NCI-H748 (cell line): Measurements from ENCODE around the gene STAC2.

Experiments
- DNase-seq: peaks from one replicate; lab custom pipeline; 2025; ENCODE audit not compliant: unreplicated experiment; lab: John Stamatoyannopoulos, UW

Gene STAC2

DNA sequence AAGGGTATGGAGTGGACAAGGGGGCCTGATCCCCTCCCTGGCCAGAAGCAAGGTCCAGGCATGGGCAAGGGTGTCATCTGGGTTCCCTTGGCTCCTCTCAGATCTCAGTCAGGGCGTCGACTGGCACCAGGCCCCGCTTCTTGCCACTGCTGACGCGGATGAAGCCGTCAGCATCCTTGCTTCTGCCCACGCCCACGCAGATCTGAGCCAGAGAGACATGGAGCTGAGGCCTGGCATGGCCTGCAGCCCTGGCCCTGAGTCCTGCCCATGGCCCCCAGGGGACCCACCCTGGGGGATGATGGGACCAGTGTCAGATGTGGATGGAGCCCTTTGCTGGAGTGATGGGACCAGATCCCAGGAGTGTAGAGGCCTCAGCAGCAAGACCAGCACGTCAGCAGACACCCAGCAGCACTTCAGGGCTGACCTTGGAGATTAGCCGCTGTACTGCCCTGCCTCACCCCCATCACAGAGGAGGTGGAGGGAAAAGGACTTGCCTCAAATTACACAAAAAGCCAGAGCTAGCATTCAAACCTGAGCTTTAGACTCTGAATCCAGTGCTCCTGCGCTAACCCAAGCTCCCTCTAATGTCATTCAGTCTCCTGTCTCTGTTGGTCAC is 13.4 kb downstream of the STAC2 start:
- DNase-seq = no peak

GRCh38 chr17:39210093-39210434 is 15.7 kb downstream of the STAC2 start:
- DNase-seq = no peak

DNA sequence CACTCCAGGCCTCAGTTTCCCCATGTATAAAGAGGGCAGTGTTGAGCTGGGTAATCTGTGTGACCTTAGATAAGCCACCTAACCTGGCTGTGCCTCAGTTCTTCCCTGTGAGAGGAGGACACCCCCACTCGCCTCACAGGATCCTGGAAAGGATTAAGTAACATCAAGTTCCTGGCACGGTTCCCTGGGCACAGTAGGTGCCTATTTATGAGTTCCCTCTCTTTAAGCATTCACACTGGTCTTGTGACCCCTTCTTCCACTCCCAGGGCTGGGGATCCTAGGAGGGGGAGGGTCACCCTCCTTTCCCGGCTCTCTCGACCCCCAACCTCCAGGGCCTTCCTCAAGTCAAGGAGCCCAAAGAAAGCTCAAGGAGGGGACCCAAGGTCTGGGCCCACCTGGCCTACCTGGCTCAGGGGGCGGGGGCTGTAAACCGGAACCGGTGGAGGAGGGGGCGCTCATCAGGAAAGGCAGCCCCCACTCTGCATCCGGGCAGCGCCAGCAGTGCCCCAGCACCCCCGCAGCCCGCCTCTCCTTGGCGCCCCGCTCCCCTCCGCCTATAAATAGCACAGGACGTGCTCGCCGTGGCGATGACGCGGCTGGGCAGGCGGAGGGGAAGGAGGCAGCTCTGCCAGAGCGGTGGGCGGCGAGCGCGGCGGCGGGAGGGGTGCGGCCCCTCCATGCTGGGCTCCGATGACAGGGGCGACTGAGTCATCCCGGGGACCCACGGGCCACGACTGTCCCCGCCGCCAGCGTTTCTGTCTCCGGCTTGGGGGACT is 16.2 kb downstream of the STAC2 start:
- DNase-seq = no peak

- peak; percentile 43 for DNase-seq
Measured at GRCh38 chr17:39208893-39209292, 16.9 kb downstream of the STAC2 start.

DNA sequence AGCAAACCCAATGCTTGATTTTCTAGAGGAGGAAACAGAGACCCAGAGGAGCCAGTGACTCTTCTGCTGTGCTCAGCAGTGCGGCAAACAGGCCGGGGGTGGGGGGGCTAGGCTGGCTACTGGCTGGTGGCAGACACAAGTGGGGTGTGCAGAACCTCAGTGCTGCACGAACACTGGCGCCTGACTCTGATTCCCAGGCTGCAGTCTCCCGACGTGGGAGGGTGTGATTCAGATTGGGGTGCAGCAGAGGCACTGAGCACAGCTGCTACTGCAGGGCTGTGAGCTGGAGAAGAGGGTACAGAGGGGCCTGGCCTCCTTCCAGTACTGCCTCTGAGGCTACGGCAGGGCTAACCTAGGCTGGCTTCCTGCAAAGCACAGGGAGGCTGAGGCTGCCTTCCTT is 17.6 kb downstream of the STAC2 start:
- DNase-seq = no peak

DNA sequence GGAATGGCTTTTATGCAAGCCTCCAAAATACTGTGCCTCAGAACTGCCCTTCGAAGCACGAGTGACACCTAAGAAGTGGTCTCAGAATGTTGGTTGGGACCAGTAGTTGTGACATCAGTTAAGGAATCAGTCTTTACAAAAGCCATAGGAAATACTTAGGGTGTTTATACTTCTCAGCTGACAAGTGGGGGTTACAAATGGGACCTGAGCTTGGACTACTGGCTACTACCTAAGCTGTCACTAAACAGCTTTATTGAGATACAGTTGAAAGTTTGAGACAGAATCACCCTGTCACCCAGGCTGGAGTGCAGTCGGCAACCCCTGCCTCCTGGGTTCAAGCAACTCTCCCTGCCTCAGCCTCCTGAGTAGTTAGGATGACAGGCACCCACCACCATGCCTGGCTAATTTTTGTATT is 20.6 kb downstream of the STAC2 start:
- DNase-seq = no peak

GRCh38 chr17:39204245-39204644 is 21.5 kb downstream of the STAC2 start:
- no peak for DNase-seq

DNA sequence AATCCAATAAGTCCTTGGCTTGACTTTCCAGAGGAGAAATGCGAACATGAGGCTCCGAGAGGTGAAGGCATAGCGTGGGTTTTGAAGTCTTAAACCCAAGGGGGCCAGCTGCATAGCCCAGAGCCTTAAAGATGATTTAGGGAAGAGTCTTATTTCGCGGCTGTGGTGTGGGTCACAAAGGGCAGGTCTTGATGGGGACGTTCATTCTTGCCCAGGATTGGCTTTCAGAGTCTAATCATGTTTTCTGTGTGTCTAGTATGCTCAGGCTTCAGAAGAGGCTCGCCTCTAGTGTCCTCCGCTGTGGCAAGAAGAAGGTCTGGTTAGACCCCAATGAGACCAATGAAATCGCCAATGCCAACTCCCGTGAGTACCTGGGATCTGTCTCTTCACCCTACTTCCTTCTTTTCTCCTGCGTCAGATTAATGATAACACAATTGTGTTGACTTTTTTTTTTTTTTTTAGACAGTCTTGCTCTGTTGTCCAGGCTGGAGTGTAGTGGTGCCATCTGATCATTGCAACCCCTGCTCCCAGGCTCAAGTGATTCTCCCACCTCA is 24.7 kb downstream of the STAC2 start:
- no peak for DNase-seq

DNA sequence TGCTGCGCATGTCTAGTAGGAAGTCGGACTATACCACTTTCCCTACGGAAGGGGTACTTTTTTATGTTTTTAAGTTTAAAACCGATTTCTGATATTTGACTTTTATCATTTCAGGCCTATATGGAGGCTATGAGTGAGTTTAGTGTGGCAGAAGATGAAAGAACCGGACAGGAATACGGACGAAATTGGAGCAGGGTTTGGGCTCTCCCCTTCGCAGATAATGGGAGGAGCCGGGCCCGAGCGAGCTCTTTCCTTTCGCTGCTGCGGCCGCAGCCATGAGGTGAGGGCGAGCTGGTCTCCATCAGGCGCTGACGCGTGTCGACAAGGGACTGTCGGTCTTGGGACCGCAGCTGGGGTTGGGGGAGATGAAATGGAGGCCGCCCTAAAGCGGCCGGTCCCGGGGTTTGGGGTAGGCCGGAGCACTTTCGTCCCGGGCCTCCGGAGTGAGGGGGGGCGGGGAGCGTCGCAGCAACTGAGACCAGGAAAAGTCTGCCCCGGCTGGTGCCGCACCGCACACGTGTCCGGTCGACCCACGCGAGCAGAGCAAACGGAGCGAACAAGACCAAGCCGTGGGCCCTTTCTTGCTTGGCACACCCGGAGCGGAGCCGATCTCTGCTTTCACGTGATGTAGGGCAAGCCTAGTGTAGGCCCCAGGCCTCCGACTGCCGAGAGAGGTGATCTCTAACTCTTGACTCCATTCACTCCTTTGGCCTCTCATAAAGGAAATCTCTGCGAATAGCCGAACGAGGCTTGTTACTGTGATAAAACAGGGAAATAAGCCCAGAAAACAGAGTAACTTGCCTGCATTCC is 25.5 kb downstream of the STAC2 start, which contains the start of gene RPL19:
TSS of gene RPL19 (plus strand) at position 214 of the 810 bp plus-strand sequence. CDS start at position 276, 62 bp downstream.
- DNase-seq = peak; percentile 85

DNA sequence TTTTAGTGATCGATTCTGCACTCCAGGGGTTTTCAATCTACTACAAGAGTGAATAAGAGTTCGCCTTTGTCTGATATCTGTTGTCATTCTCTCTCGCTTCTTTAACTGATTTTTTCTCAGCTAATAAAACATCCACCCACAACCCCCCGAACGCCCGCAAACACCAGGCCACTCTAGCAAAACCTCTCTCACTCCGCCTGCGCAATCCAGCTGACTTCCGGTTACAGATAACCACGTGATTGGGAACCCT is 26.0 kb downstream of the STAC2 start:
- peak; percentile 96 for DNase-seq

- DNase-seq = peak; percentile 31
Measured at GRCh38 chr17:39198186-39198566, 27.6 kb downstream of the STAC2 start.

- peak; percentile 89 for DNase-seq
Measured at GRCh38 chr17:39197380-39198185, 28.2 kb downstream of the STAC2 start, which contains the start of gene CACNB1. TSS of gene CACNB1 (minus strand) at chr17:39197669. CDS start at chr17:39197495, 174 bp downstream.

- peak; percentile 72 for DNase-seq
Measured at GRCh38 chr17:39196808-39197291, 28.9 kb downstream of the STAC2 start.

DNA sequence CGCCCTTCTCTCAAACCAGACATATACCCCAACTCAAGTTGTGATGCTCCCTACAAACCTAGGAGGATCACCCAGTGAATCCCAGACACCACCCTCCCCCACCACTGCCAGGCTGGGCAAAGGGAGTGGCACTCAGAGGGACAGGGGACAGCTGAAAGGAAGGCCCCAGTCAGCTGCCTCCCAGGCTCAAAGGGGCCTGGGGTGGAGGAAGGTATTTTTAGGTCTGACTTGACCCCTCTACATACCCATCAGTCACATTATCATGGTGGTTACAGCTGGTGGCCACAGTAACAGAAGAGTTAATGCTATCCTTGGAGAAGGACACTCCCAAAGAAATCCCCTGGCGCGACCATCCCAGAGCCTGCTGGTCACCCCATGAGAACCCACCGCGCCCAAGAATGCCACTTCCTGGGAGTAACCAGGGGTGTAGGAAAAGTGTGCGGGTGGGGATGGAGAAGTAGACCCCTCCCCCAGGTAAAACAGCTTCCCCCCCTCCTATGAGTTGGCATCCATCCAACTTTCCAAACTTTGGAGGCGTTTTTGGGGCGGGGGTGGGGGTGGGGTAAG is 29.4 kb downstream of the STAC2 start:
- peak; percentile 41 for DNase-seq

- no peak for DNase-seq
Measured at GRCh38 chr17:39195568-39196160, 30.1 kb downstream of the STAC2 start.

DNA sequence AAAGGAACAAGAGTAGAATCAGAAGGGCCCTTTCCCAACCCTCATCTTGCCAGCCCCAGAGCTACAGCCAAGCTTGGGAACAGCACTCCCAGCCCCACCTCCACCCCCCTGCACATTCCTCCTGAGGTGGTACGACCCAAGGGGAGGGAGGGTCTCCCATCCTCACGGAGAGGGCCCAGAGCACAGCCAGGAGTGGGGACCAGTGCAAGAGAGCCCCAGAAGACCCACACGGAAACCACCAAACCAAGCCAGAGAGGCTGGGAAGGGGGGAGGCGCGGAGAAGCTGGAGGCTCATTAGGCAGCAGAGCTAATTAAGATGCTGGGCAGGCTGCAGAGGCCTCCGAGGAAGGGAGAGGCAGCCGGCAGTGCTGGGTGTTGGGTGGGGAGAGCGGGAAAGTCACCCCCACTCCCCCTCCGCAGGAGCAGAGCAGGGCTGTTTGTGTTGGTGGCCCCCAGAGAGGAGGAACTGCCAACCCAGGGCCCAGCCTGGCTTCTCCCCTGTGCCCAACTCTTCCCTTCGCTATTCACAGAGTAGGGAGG is 30.7 kb downstream of the STAC2 start:
- no peak for DNase-seq

- DNase-seq = no peak
Measured at GRCh38 chr17:39194089-39194984, 31.4 kb downstream of the STAC2 start.

DNA sequence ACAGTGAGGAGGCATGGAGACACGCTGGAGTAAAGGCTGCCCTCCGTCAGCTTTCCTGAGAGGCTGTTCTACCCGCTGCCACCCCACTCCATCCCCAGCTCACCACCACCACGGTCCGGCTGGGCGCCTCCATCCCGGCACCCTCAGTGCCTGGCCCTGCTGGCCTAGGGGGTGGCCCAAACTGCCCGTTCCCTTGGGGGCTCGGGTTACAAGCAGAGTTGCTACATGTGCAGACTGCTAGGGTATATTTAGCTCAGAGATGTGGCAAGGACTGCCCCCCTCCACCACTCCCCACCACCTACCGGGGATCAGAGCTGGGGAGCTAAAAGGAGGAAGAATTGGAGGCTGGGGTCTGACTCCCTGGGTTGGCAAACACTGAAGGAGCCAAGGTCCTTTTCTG is 32.4 kb downstream of the STAC2 start:
- DNase-seq = no peak

GRCh38 chr17:39192901-39193300 is 32.8 kb downstream of the STAC2 start:
- no peak for DNase-seq
